ENCODE data around the gene NDST4.

GRCh38 chr4:115159141-115159540 lies 45.7 kb upstream of the NDST4 start:
- TF ChIP-seq ELF4 (IDR thresholded peaks at IDR 0.05) (no peak), SUZ12 (IDR thresholded peaks at IDR 0.05) (no peak), TARDBP (IDR thresholded peaks at IDR 0.05) (no peak), FOXM1 (IDR thresholded peaks at IDR 0.05; ENCODE audit: borderline replicate concordance) (no peak), PKNOX1 (IDR thresholded peaks at IDR 0.05) (no peak), L3MBTL2 (conservative IDR thresholded peaks at IDR 0.05) (no peak)

Measured in HEK293T (cell line).